Loucy (cell line): ENCODE data around the gene CDK13.

Source experiments
- H2AFZ ChIP-seq: fragments of 200-600 bp; sonication (generic); 2 replicates; pipeline ENCODE4 v1.6.0; 2016; ENCODE audit warnings: antibody characterized with exemption, mild to moderate bottlenecking, low read length, moderate library complexity
- H3F3A ChIP-seq: fragments of 200-600 bp; 2 replicates; pipeline ENCODE4 v1.6.0; 2016; ENCODE audit warnings: antibody characterized with exemption, low read depth, mild to moderate bottlenecking
- H3K27me3 ChIP-seq: fragments of 200-600 bp; sonication (generic); 2 replicates; pipeline ENCODE4 v1.6.1; 2014; ENCODE audit warnings: low read length, mild to moderate bottlenecking; ENCODE audit not compliant: insufficient read depth, poor library complexity, severe bottlenecking
- H3K36me3 ChIP-seq: fragments of 200-600 bp; sonication (generic); 2 replicates; pipeline ENCODE4 v1.6.1; 2016; ENCODE audit warnings: low read length; ENCODE audit not compliant: insufficient read depth
- H3K4me1 ChIP-seq: fragments of 200-600 bp; sonication (generic); 2 replicates; pipeline ENCODE4 v1.5.1; 2014; ENCODE audit warnings: low read length, mild to moderate bottlenecking; ENCODE audit not compliant: insufficient read depth, poor library complexity, severe bottlenecking
- H3K4me2 ChIP-seq: fragments of 200-600 bp; sonication (generic); 2 replicates; pipeline ENCODE4 v1.6.0; 2014; ENCODE audit warnings: antibody characterized with exemption, low read length, low read depth, mild to moderate bottlenecking; ENCODE audit not compliant: poor library complexity, severe bottlenecking
- H3K4me3 ChIP-seq: fragments of 200-600 bp; sonication (generic); 2 replicates; pipeline ENCODE4 v1.5.1; 2014; ENCODE audit warnings: low read length, mild to moderate bottlenecking, mixed read lengths; ENCODE audit not compliant: poor library complexity, severe bottlenecking
- H3K79me2 ChIP-seq: fragments of 200-600 bp; sonication (generic); 2 replicates; pipeline ENCODE4 v1.6.1; 2014; ENCODE audit warnings: low read length; ENCODE audit not compliant: insufficient read depth
- H3K9ac ChIP-seq: fragments of 200-600 bp; sonication (generic); 2 replicates; pipeline ENCODE4 v1.6.0; 2014; ENCODE audit warnings: mild to moderate bottlenecking, low read depth, low read length, moderate library complexity; ENCODE audit not compliant: poor library complexity, severe bottlenecking
- H3K9me2 ChIP-seq: fragments of 200-600 bp; sonication (generic); replicated peaks from 2 replicates; pipeline ENCODE4 v1.6.1; 2016; ENCODE audit warnings: low read depth, low read length, mixed read lengths
- H3K9me3 ChIP-seq: fragments of 200-600 bp; sonication (generic); 2 replicates; pipeline ENCODE4 v1.6.1; 2014; ENCODE audit warnings: mild to moderate bottlenecking, antibody characterized with exemption, low read length, low read depth; ENCODE audit not compliant: insufficient read depth
- H4K20me1 ChIP-seq: fragments of 200-600 bp; sonication (generic); 2 replicates; pipeline ENCODE4 v1.6.0; 2014; ENCODE audit warnings: antibody characterized with exemption, low read length, mild to moderate bottlenecking; ENCODE audit not compliant: insufficient read depth, poor library complexity, severe bottlenecking
- EZH2phosphoT487 ChIP-seq: fragments of 200-600 bp; IDR thresholded peaks from 2 replicates; pipeline ENCODE4 v1.6.1; 2018; ENCODE audit warnings: antibody characterized with exemption, mild to moderate bottlenecking, moderate library complexity, borderline replicate concordance
- TF ChIP-seq, protein P1 (sequence below): fragments of 200-600 bp; sonication (generic); conservative IDR thresholded peaks from 2 replicates; pipeline ENCODE4 v1.5.1; 2014; ENCODE audit warnings: mild to moderate bottlenecking, antibody characterized with exemption, low read length

Gene CDK13

DNA sequence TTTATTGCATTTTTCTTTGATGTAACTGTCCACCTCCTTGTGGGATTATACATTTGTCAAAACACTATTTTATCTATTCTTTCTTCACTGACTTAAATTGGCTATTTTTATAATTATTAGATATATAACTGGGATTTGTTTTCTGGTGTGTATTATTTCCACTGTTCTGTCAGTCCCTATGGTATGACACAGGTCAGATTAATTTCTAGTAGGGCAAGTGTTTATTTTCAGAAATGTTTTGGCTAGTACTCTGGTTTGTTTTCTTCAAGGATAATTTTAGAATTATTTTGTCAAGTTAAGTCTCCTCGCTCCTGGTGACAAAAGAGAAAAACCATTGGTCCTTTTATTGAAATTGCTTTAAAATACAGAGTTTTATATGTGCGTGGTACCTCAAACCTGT lies 93.1 kb downstream of the CDK13 start:
- peaks cover 13% of the 10 kb centered on the region for H4K20me1 ChIP-seq
- no peaks in the 10 kb centered on the region for H3K9me2 ChIP-seq
- H3K4me3 ChIP-seq, result no peak overlapping the region

GRCh38 chr7:40047661-40048060 lies 97.6 kb downstream of the CDK13 start:
- H3F3A ChIP-seq, result no peaks in the 10 kb centered on the region
- no peaks in the 10 kb centered on the region for H3K4me1 ChIP-seq
- peaks cover 14% of the 10 kb centered on the region for H4K20me1 ChIP-seq
- no peaks in the 10 kb centered on the region for H3K9me2 ChIP-seq
- no peak overlapping the region for H3K4me3 ChIP-seq
- H3K79me2 ChIP-seq, result peaks cover 4% of the 10 kb centered on the region; the same call in 1 of the 2 replicates
- no peak overlapping the region for H3K9ac ChIP-seq
- peaks cover 35% of the 10 kb centered on the region; the same call in 1 of the 2 replicates for H3K36me3 ChIP-seq
- no peaks in the 10 kb centered on the region for H3K27me3 ChIP-seq
- no peak overlapping the region for H3K4me2 ChIP-seq
- TF ChIP-seq EZH2phosphoT487, result no peak
- TF ChIP-seq, protein P1, sequence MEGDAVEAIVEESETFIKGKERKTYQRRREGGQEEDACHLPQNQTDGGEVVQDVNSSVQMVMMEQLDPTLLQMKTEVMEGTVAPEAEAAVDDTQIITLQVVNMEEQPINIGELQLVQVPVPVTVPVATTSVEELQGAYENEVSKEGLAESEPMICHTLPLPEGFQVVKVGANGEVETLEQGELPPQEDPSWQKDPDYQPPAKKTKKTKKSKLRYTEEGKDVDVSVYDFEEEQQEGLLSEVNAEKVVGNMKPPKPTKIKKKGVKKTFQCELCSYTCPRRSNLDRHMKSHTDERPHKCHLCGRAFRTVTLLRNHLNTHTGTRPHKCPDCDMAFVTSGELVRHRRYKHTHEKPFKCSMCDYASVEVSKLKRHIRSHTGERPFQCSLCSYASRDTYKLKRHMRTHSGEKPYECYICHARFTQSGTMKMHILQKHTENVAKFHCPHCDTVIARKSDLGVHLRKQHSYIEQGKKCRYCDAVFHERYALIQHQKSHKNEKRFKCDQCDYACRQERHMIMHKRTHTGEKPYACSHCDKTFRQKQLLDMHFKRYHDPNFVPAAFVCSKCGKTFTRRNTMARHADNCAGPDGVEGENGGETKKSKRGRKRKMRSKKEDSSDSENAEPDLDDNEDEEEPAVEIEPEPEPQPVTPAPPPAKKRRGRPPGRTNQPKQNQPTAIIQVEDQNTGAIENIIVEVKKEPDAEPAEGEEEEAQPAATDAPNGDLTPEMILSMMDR, result peak; percentile 38
- no peaks in the 10 kb centered on the region for H3K9me3 ChIP-seq
- no peak overlapping the region for H2AFZ ChIP-seq

More for the DNA sequence above, 93.1 kb downstream of the CDK13 start:
- Histone ChIP-seq H3K36me3 (peaks cover 42% of the 10 kb centered on the region; the same call in 1 of the 2 replicates), H3K4me2 (no peak overlapping the region), H3F3A (no peaks in the 10 kb centered on the region), H3K27me3 (no peaks in the 10 kb centered on the region), H3K9ac (no peak overlapping the region), H3K79me2 (peaks cover 10% of the 10 kb centered on the region; the same call in 1 of the 2 replicates), H3K9me3 (no peaks in the 10 kb centered on the region), H2AFZ (no peak overlapping the region), H3K4me1 (no peaks in the 10 kb centered on the region)
- TF ChIP-seq, protein P1, result no peak
- no peak for TF ChIP-seq EZH2phosphoT487

GRCh38 chr7:40057292-40057691 lies 107.2 kb downstream of the CDK13 start:
- Histone ChIP-seq H3K36me3 (peaks cover 18% of the 10 kb centered on the region; the same call in 1 of the 2 replicates), H3K4me2 (no peak overlapping the region)
- TF ChIP-seq, protein P1, result no peak
- TF ChIP-seq EZH2phosphoT487, result no peak

More at GRCh38 chr7:40057292-40057691, 107.2 kb downstream of the CDK13 start:
- no peaks in the 10 kb centered on the region for H3K9me3 ChIP-seq
- no peak overlapping the region for H3K9ac ChIP-seq
- H3K9me2 ChIP-seq, result no peaks in the 10 kb centered on the region
- H3F3A ChIP-seq, result no peaks in the 10 kb centered on the region
- H3K4me1 ChIP-seq, result no peaks in the 10 kb centered on the region
- H2AFZ ChIP-seq, result no peak overlapping the region
- no peaks in the 10 kb centered on the region for H4K20me1 ChIP-seq
- H3K27me3 ChIP-seq, result no peaks in the 10 kb centered on the region
- H3K4me3 ChIP-seq, result no peak overlapping the region
- H3K79me2 ChIP-seq, result no peaks in the 10 kb centered on the region
